Fibroblast of peridontal ligament (primary cell): ENCODE measurements around the gene NEK4.
"Not testable (repeated sequence)": the region's sequence is repeated elsewhere in the genome, so short reads cannot be mapped to it uniquely, and the experiment has no call there.

Experiments used
- DNase-seq: peaks from one replicate; pipeline ENCODE4 v3.0.0-alpha.2; 2010; ENCODE audit errors: extremely low read depth

NEK4 gene

GRCh38 chr3:52696830-52697631 is 73.7 kb downstream of the NEK4 start:
- no peak for DNase-seq

DNA sequence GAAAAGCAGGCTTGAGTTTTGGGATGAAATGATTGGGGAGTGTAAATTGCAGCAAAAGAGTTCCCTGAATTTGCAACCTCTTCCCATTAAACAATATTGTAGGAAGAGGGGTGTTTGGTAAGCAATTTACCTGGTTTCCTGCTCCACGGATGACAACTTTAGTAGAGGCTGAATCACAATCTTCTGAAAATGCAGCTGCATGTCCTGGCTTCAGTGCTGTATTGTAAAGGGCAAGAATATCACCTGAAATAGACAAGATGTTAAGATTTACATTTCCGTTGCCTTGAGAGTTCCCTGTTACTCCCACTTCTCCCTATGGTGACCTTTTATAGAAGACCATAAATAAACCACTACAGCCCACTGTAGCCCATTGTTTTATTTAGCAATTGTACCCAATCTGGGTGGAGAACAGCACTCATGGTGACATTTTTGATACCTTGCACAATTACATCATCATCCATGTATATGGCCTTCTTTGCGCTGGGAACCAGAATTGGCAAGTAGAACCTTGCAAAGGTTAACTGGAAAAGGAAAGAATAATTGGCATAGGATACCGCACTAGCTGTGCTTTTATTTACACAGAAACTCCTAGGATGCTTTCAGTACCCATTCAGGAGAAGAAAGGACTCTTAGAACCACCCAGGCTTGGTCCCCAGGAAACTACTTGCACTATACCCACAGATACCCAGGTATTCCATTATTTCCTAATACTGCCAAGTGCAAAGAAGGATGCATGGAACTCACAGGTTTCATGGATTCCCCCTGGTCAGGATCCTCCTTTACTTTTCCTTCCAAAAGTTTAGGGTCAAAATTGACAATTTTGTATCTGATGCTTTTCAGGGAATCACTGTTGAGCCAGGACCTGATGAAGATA is 74.7 kb downstream of the NEK4 start:
- no peak for DNase-seq

- no peak for DNase-seq
Observed at GRCh38 chr3:52694528-52695189, 76.1 kb downstream of the NEK4 start.

DNA sequence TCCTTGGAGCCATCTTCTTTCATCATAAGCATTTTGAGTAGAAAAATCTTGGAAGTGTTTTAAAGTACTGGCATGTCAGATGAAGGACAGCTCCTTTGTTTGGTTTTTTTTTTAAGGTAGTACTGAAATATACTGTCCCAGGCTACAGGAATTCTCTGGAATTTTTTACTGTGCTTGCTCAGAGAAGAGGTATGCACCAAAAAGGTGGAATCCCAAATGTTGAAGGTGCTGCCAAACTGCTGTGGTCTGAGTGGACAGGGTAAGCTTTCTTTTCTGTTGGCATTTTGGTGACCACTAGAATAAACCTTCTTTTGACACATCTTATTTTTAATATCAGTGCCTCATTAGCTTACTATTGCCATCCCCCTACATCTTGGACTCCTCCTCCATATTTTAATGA is 77.7 kb downstream of the NEK4 start:
- no peak for DNase-seq

DNA sequence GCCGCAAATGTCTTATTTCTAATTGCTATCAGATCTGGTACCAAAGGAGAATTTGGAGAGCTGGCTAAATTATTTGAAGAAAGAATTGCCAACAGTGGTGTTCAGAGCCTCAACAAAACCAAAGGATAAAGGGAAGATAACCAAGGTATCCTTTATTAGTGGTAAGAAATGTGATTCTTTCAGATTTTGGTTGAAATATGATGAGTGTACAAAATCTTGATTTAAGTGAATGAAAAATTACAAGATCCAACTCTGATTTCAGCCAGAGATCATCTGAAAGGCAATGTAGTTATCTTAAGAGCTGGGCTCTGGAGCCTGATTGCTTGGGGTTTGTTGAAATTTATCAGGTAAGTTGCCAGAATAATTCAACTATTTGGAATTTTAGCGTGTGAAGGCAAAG is 80.2 kb downstream of the NEK4 start:
- no peak for DNase-seq

- DNase-seq: no peak
Observed at GRCh38 chr3:52689151-52689550, 81.6 kb downstream of the NEK4 start.

DNA sequence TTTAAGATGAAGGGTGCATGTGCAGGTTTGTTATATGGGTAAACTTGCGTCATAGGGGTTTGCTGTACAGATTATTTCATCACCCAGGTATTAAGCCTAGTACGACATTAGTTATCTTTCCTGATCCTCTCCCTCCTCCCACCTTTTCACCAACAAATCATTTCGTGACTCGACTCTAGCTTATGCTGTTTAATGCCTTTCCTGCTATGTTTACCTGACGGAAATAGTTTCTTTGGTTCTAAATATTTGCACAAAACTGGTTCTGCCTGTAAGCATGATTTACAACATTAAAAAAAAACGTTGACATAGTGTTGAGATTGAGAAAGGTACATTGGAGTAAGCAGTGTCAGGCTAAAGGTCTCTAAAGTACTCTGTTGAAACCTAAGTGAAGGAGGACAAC is 82.5 kb downstream of the NEK4 start:
- no peak for DNase-seq

DNA sequence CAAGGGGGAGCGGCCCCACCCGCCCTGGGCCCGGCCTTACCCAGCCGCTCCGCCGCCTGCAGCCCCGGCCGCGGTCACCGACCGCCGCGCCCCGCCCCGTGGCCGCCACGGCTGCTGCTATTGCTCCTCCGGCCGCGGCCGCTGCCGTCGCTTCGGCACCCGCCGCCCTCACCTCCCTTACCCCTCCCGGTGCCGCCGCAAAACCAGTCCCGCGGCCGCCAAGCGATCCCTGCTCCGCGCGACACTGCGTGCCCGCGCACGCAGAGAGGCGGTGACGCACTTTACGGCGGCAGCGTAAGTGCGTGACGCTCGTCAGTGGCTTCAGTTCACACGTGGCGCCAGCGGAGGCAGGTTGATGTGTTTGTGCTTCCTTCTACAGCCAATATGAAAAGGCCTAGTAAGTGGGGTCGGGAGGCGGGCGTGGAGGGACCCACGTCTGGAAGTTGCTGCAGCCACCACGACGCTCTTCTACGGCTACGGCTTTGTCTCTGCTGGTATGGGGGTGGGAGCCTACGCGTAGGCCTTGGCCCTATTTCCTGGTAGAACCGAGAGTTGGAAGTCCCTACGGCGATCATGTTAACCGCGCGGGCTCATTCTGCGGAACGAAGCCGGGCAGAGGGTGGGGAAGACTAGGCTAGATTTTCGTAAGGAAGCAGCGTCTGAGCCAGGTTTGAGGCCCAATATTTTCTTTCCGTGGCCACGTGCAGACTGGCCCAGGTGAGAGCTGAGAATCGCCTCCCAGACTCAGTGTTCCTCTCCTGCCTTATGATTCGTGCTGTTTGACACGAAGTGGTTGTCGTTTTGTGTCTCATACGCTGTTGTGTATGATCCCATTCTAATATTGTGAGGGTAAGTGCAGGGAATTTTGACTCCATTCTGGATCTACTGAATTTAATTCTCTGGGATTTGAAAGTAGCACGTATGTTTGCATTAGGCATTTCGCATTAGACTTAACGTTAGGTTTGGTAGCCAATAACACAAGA is 84.7 kb downstream of the NEK4 start, which contains the start of the genes GNL3 and PBRM1:
GNL3 (plus strand) TSS at position 324 of the 983 bp plus-strand sequence; CDS start at position 385, 61 bp downstream.
PBRM1 (minus strand) TSS at position 205 of the 983 bp plus-strand sequence.
- peak; percentile 94 for DNase-seq

GRCh38 chr3:52685285-52685708 is 85.4 kb downstream of the NEK4 start:
- DNase-seq: peak; percentile 42

- DNase-seq: no peak
Observed at GRCh38 chr3:52684184-52684583, 86.6 kb downstream of the NEK4 start.

DNA sequence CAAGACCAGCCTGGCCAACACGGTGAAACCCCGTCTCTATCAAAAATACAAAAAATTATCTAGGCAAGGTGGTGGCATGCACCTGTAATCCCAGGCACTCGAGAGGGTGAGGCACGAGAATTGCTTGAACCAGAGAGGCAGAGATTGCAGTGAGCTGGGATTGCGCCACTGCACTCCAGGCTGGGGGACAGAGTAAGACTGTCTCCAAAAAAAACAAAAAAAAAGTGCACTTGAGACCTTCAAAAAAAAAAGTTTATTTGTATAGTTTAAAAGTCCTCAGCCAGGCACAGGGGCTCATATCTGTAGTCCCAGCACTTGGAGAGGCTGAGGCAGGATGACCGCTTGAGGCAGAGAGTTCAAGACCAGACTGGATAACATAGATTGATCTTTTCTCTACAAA is 87.1 kb downstream of the NEK4 start:
- DNase-seq: no peak

DNA sequence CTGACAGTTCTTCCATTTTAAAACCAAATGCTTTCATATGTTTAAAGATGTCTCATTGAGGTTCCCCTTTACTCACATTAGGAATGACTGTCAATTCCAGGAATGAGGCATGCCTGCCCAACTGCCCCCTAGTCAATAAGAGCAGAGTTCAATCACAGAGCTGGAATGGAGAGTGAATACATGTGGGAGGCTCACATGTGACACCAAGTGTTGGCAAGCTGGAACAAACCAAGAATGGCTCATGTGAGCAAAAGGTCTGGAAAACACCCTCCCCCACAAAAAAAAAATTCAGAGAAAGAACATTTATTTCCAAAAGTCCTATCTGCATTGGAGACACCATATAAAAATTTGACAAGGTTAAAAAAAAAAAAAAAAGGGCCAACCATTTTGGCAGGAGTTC is 88.7 kb downstream of the NEK4 start:
- DNase-seq: peak; percentile 91

DNA sequence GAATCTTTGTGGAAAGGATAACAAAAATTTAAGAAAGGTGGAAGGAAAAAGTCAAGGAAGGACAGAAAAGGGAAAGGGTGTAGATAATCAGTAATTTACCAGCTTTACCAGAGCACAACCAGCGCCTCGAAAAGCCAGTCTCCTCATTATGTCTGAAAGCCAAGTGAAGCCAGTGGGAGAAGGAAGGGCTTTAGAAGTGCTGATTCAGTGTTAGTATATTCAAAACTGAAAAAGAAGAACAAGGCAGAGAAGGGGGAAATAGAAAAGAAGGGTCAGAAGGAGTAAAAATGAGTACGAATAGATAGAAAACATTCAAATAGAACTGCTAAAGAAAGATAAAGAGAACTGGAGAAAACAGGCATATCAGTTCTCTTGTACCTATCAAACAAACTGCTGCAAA is 89.1 kb downstream of the NEK4 start:
- DNase-seq: no peak

DNA sequence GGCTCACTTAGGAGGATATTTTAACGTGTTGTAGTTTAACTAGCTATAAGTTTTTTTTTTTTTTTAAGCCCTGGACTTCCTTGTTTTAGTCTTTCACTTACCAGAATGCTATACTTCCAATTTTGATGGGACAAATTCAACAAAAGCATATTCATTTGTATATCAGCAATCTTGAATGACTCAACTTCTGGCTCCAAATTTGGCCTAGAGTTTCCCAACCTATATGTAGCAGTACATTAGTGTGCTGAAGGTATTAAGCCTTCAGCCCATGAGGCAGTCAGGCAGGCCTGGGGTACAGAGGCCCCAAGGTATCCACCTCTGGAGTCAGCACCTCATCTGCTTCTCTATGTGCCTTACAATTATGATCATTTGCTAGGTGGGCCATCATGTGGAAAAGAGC is 90.9 kb downstream of the NEK4 start:
- no peak for DNase-seq

DNA sequence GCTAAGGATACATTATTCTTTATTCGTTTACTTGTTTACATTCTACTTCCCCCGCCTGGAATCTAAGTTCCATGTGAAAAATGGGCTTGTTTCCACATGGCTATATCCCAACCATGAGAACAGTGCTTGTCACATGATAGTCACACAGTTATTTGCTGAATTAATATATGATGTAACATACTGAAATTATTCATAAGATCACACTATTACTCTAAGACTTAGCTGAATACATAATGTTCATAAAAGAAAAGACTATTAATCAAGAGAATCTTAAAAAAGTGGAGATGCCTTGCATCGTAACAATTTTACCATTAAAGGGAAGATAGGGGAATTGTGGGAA is 91.6 kb downstream of the NEK4 start:
- peak; percentile 64 for DNase-seq

DNA sequence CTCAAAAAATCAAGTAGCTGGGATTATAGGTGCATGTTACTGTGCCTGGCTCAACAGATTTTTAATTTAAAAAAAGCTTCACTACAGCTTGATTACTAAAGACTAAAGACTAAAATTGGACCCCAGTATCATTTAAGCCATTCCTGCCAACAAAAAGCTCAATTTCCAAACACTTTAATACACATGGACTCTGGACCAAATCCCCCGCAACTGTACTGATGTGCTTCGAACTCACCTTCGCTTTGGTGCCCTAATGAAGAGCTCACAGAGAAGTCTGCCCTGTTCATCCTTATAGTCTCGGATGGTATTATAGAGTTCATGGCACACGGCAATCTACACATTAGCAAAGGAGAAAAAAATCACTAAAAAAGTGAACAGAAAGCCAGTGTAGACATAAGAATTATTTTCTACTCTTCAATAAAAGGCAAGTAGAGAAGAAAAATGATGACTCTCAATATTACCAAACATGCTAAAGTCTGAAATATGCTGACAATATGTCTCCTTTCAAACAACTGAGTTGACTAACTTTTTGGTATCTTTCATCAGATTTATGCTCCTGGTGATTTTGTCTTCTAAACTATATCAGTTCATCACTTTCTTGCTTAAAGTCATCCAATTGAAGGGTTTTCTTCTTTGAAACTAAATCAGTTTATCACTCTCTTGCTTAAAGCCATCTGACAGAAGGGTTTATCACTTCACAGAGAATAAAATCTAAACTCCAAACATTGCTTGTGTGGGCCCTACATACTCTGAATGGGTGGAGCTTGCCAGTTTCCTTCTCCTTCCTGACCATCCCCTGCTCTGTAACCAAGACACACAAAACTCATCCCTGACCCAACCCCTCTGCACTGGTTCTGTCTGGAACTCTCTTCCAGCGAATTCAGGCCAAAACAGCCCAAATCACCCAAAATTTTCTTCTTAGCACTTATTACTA is 92.2 kb downstream of the NEK4 start:
- no peak for DNase-seq

DNA sequence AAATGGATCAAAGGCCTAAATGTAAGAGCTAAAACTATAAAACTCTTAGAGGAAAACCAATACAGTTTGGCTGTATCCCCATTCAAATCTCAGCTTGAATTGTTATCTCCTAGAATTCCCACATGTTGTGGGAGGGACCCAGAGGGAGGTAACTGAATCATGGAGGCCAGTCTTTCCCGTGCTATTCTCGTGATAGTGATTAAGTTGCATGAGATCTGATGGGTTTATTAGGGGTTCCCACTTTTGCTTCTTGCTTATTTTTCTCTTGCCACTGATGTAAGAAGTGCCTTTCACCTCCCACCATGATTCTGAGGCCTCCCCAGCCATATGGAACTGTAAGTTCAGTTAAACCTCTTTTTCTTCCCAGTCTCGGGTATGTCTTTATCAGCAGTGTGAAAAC is 94.5 kb downstream of the NEK4 start:
- not testable (repeated sequence) for DNase-seq

GRCh38 chr3:52671676-52672075 is 99.1 kb downstream of the NEK4 start:
- no peak for DNase-seq

- DNase-seq: peak; percentile 100
Observed at GRCh38 chr3:52670621-52671521, 99.9 kb downstream of the NEK4 start.
